Aorta (tissue), 5 donors: ENCODE measurements around the gene LRRFIP1. TPM values are rescaled to one million over a fixed set of nuclear protein-coding genes. Genes with fewer than 3 reads are reported as not detected.
A peak's percentile ranks its signal among the peaks of the same experiment; 100 is the strongest.
"Not testable (repeated sequence)": the region's sequence is repeated elsewhere in the genome, so short reads cannot be mapped to it uniquely, and the experiment has no call there.

Source experiments
- ATAC-seq: fragments of 200-7000 bp; cut with Tn5 transposase; one replicate; pipeline ENCODE4 v1.9.1; 2022; ENCODE audit warnings: moderate library complexity; ENCODE audit not compliant: low FRiP score
- DNase-seq, 2 donors: peaks; one replicate each; pipeline ENCODE4 v3.0.0-alpha.2; 2020
- H3K27ac ChIP-seq, 2 donors: one replicate each; pipeline ENCODE4 v1.5.1; 2013; ENCODE audit warnings: low read length in 2 of 2, mild to moderate bottlenecking in 2 of 2, moderate library complexity in 2 of 2, control low read depth in 1 of 2, inconsistent platforms in 1 of 2, low read depth in 1 of 2
- H3K27me3 ChIP-seq, 2 donors: one replicate each; pipeline ENCODE4 v1.6.1; 2013; ENCODE audit warnings: control low read depth in 1 of 2, low read length in 1 of 2, mild to moderate bottlenecking in 1 of 2, moderate library complexity in 1 of 2; ENCODE audit not compliant: insufficient read depth in 2 of 2, control insufficient read depth in 1 of 2
- H3K36me3 ChIP-seq, 2 donors: one replicate each; pipeline ENCODE4 v1.6.1; 2013; ENCODE audit warnings: control low read depth in 1 of 2, low read length in 1 of 2, mild to moderate bottlenecking in 1 of 2; ENCODE audit not compliant: insufficient read depth in 2 of 2, control insufficient read depth in 1 of 2
- H3K4me1 ChIP-seq, 2 donors: one replicate each; pipeline ENCODE4 v1.6.1; 2013; ENCODE audit warnings: low read length in 2 of 2, control low read depth in 1 of 2, mild to moderate bottlenecking in 1 of 2, moderate library complexity in 1 of 2; ENCODE audit not compliant: insufficient read depth in 2 of 2, control insufficient read depth in 1 of 2
- H3K4me3 ChIP-seq, 2 donors: one replicate each; pipeline ENCODE4 v1.5.1; 2013; ENCODE audit warnings: low read length in 2 of 2, control low read depth in 1 of 2, mild to moderate bottlenecking in 1 of 2
- H3K9me3 ChIP-seq: one replicate; pipeline ENCODE4 v1.6.1; 2013; ENCODE audit warnings: mild to moderate bottlenecking, low read length; ENCODE audit not compliant: control insufficient read depth
- WGBS, 2 donors: extraction: QIAGEN DNeasy Blood & Tissue Kit; methylation state at CpG; one replicate each; pipeline ENCODE4 v1.1.7; 2013; 5-methylcytosine and 5-hydroxymethylcytosine counted together
- intact Hi-C, 2 donors: fragments of 100-400 bp; cut with DNase I; formaldehyde crosslinking; loops; one replicate each; pipeline versions ENCODE4 v1.14.2 to v1.15.0; 2022
- polyA plus RNA-seq, 2 donors: library from polyadenylated mRNA; stranded (reverse); fragments of 200-250 nt; gene quantifications; one replicate each; pipeline ENCODE4 v1.2.3, GENCODE V29; 2013
- total RNA-seq, 2 donors: library from RNA; stranded (reverse); fragmentation: NEBNext Ultra II Directional; extraction: Animal tissue kit (Norgen Biotek cat#: 25700); gene quantifications; one replicate each; pipeline ENCODE4 v1.2.1, GENCODE V29; 2021
- donor health status: healthy with polysubstance abuse.
- donor health status: Bipolar disorder and iron deficiency.
- donor health status: DM: no; HTN: no; CAD: no.
- donor health status: DM: no; HTN: no; CAD: no.
- donor health status: DM: yes; HTN: yes; CAD: no.

The LRRFIP1 gene
- total and polyA plus RNA-seq, 4 donors = 100 to 348 (median 169) TPM

DNA sequence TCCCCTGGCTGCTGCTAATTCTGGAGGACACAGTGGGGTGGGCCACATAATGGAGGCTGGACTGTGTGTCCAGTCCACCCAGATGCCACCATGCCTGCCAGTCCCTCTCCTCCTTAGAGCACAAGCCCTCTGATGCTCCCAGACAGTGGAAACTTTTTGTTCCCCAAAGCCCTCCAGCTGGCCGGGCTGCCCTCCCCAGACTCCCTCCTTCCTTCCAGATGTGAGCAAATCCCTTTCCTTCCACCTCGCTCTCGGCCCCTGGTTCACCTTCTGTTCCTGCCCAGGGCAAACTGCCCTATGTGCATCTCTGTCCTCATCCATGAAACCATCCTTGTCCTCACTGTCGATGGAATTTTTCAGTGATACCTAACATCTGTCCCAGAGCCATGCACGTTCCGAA is 33.9 kb downstream of the LRRFIP1 start:
- intact Hi-C loops = loop anchor here (5.0 kb wide), 2 partner anchors 34 to 59 kb away; partner anchors contain the start of gene LRRFIP1 (in 1 of the 2)
- no peaks in the 10 kb centered on the region for H3K4me1 ChIP-seq
- ATAC-seq = no peak

GRCh38 chr2:237661799-237662328 is 34.5 kb downstream of the LRRFIP1 start:
- DNase-seq (no peak), ATAC-seq (no peak)
- WGBS, 2 donors = 61 to 65% methylated on average over 11 of the region's 11 CpGs
- no peaks in the 10 kb centered on the region for H3K36me3 ChIP-seq
- no peaks in the 10 kb centered on the region for H3K9me3 ChIP-seq
- H3K4me3 ChIP-seq = no peak overlapping the region
- no peaks in the 10 kb centered on the region for H3K4me1 ChIP-seq
- H3K27me3 ChIP-seq = no peaks in the 10 kb centered on the region
- peak overlapping the region in 1 of 2 donors; percentile 18 for H3K27ac ChIP-seq
- intact Hi-C loops = loop anchor here (5.0 kb wide), 2 partner anchors 35 to 60 kb away; partner anchors contain the start of gene LRRFIP1 (in 1 of the 2)

More for the DNA sequence above, 33.9 kb downstream of the LRRFIP1 start:
- Histone ChIP-seq H3K27ac (peak overlapping the region in 1 of 2 donors; percentile 0), H3K27me3 (no peaks in the 10 kb centered on the region), H3K36me3 (no peaks in the 10 kb centered on the region), H3K4me3 (no peak overlapping the region), H3K9me3 (no peaks in the 10 kb centered on the region)
- 89 to 90% methylated on average over 6 of the region's 6 CpGs for WGBS, 2 donors
- no peak for DNase-seq

- no peaks in the 10 kb centered on the region for H3K4me1 ChIP-seq
- peak; percentile 91 for ATAC-seq
- H3K36me3 ChIP-seq = no peaks in the 10 kb centered on the region
- no peaks in the 10 kb centered on the region for H3K27me3 ChIP-seq
- 6 to 22% methylated on average over 13 of the region's 13 CpGs for WGBS, 2 donors
- DNase-seq = peak; percentile 96 to 97
- H3K4me3 ChIP-seq = no peak overlapping the region
- intact Hi-C loops = loop anchor here (5.0 kb wide), 2 partner anchors 35 to 60 kb away; partner anchors contain the start of gene LRRFIP1 (in 1 of the 2)
- H3K27ac ChIP-seq = peak overlapping the region; percentile 63 to 64
- H3K9me3 ChIP-seq = no peaks in the 10 kb centered on the region
These were observed 35.3 kb downstream of the LRRFIP1 start for GRCh38 chr2:237662671-237663093.

DNA sequence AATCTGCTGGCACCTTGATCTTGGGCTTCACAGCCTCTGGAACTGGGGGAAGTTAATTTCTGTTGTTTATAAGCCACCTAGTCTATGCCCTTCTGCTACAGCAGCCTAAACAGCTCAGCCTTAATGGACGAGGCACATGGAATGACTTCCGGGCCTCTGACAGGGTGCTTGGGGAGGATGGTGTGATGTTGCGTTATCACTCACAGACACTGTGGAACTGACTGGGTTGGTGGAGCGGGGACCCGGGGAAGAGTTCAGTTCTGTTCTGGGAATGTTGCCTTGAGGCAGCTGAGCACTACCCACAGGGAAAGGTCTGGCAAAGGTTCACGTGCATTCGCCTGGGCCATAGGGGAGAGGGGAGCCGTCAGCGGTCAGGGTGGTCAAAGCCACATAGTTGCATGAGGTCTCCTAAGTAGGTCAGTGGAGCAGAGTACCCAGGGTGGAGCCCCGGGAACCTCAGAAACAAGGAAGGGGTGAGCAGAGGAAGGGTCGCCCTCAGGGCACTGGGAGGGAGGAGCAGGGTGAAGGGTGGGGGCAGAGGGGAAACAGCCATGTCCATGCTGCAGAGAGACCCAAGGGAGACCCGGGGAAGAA is 36.2 kb downstream of the LRRFIP1 start:
- Histone ChIP-seq H3K4me1 (no peaks in the 10 kb centered on the region), H3K36me3 (no peaks in the 10 kb centered on the region), H3K27me3 (no peaks in the 10 kb centered on the region), H3K27ac (peak overlapping the region in 1 of 2 donors; percentile 19), H3K4me3 (no peak overlapping the region), H3K9me3 (no peaks in the 10 kb centered on the region)
- intact Hi-C loops = loop anchor here (5.0 kb wide), 2 partner anchors 36 to 61 kb away; partner anchors contain the start of gene LRRFIP1 (in 1 of the 2)
- DNase-seq = no peak
- ATAC-seq = no peak
- 80 to 84% methylated on average over 12 of the region's 12 CpGs for WGBS, 2 donors

DNA sequence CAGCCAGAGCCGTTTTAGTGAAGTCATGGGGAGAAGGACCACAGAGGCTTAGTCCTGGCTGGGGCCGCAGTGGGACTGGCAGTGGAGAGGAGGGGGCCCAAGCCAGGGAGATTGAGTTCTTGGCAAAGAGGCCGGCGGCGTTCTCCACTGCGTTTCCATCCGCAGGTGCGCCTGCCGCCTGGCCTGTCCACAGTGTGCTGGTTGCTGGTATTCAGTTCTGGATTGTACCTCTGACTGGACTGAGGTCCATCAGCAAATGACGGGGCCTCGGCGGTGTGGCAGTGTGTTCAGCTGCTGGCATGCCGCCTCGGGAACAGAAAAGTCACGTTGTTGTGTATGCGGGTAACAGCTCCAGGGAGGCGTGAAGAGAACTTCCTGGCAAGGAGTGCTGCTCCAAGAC is 36.8 kb downstream of the LRRFIP1 start:
- no peaks in the 10 kb centered on the region for H3K27me3 ChIP-seq
- H3K9me3 ChIP-seq = no peaks in the 10 kb centered on the region
- 62% methylated on average over 17 of the region's 17 CpGs for WGBS, 2 donors
- no peak for ATAC-seq
- peak overlapping the region in 1 of 2 donors; percentile 21 for H3K27ac ChIP-seq
- no peaks in the 10 kb centered on the region for H3K4me1 ChIP-seq
- no peaks in the 10 kb centered on the region for H3K36me3 ChIP-seq
- no peak overlapping the region for H3K4me3 ChIP-seq
- intact Hi-C loops = loop anchor here (5.0 kb wide), 2 partner anchors 37 to 62 kb away; partner anchors contain the start of gene LRRFIP1 (in 1 of the 2)
- DNase-seq = no peak

DNA sequence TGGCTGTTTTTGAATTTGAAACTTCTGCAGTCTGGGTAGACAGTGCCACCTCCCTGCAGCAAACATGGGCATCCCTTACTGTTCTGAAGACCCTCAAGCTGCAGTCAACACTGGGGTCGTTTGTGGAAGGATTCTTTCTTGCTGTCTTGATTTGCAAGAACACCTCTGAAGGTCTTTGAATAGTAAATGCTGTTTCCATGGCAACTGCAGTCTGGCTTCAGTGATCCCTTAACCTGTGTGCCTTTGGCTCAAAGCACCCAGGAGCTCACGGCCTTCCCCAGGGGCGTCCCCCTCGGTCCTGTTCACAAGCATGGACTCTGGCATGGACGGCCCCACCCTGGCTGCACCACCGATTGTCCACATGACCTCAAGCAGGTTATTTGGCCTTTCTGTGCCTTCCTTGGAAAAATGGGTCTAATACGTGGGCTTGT is 38.3 kb downstream of the LRRFIP1 start:
- no peak for ATAC-seq
- H3K27ac ChIP-seq = no peak overlapping the region
- 69 to 74% methylated on average over 7 of the region's 7 CpGs for WGBS, 2 donors
- no peaks in the 10 kb centered on the region for H3K4me1 ChIP-seq
- H3K9me3 ChIP-seq = no peaks in the 10 kb centered on the region
- no peak for DNase-seq
- H3K36me3 ChIP-seq = no peaks in the 10 kb centered on the region
- no peaks in the 10 kb centered on the region for H3K27me3 ChIP-seq
- no peak overlapping the region for H3K4me3 ChIP-seq
- intact Hi-C loops = no loop called here

DNA sequence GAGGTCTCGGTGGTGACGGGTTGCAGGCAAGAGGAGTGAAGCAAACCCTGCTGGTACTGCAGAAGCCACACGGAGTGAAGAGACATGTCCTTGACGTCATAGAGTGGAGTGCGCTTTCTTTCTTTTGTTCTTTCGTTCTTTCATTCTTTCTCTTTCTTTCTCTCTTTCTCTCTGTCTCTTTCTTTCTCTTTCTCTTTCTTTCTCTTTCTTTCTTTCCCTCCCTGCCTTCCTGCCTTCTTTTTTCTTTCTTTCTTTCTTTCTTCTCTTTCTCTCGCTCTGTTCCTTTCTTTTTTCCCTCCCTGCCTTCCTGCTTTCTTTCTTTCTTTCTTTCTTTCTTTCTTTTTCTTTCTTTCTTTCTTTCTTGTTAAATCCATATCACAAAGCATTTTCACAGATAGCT is 39.2 kb downstream of the LRRFIP1 start:
- 82 to 93% methylated on average over 7 of the region's 7 CpGs for WGBS, 2 donors
- Histone ChIP-seq H3K27ac (no peak overlapping the region), H3K4me1 (no peaks in the 10 kb centered on the region), H3K27me3 (no peaks in the 10 kb centered on the region), H3K4me3 (no peak overlapping the region), H3K36me3 (peaks cover 0 to 3% of the 10 kb centered on the region in 2 donors), H3K9me3 (no peaks in the 10 kb centered on the region)
- intact Hi-C loops = no loop called here
- DNase-seq (no peak), ATAC-seq (no peak)

DNA sequence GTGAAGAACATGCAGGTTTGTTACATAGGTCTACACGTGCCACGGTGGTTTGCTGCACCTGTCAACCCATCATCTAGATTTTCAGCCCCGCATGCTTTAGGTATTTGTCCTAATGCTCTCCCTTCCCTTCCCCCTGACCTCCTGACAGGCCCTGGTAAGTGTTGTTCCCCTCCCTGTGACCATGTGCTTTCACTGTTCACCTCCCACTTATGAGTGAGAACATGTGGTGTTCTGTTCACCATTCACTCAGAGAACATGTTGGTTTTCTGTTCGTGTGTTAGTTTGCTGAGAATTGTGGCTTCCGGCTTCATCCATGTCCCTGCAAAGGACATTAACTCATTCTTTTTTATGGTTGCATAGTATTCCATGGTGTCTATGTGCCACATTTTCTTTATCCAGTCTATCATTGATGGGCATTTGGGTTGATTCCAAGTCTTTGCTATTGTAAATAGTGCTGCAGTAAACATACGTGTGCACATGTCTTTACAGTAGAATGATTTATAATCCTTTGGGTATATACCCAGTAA is 39.7 kb downstream of the LRRFIP1 start:
- WGBS, 2 donors = 96% methylated on average over 6 of the region's 6 CpGs
- H3K27me3 ChIP-seq, ATAC-seq, intact Hi-C loops, H3K4me3 ChIP-seq, H3K9me3 ChIP-seq, H3K4me1 ChIP-seq, H3K27ac ChIP-seq, H3K36me3 ChIP-seq, DNase-seq: not testable (repeated sequence)
